Stomach (tissue), 9 donors: ENCODE measurements around the gene ST6GALNAC5. TPM values are rescaled to one million over a fixed set of nuclear protein-coding genes. Genes with fewer than 3 reads are reported as not detected.

Experiments
- DNase-seq, 2 donors: peaks; one replicate each; pipeline versions ENCODE4 v3.0.0 to v3.0.0-alpha.2; 2013 to 2019
- H3K27ac ChIP-seq, 5 donors: fragments of 200-600 bp in 4 of 5; sonication (generic) in 4 of 5; one replicate each; pipeline ENCODE4 v1.5.1; 2013 to 2019; ENCODE audit warnings: mild to moderate bottlenecking in 1 of 5, moderate library complexity in 1 of 5
- H3K27me3 ChIP-seq, 3 donors: fragments of 200-600 bp; sonication (generic); one replicate each; pipeline ENCODE4 v1.5.1; 2017 to 2019; ENCODE audit warnings: mixed run types in 1 of 3
- H3K36me3 ChIP-seq, 4 donors: fragments of 200-600 bp; sonication (generic); 1 replicate in 3 of 4; 2 replicates in 1 of 4; pipeline ENCODE4 v1.5.1; 2016 to 2019
- H3K4me1 ChIP-seq, 4 donors: fragments of 200-600 bp; sonication (generic); one replicate each; pipeline ENCODE4 v1.5.1; 2016 to 2019
- H3K4me3 ChIP-seq, 4 donors: fragments of 200-600 bp; sonication (generic) in 3 of 4; one replicate each; pipeline ENCODE4 v1.5.1; 2016 to 2019; ENCODE audit warnings: mild to moderate bottlenecking in 1 of 4
- H3K9me3 ChIP-seq, 4 donors: fragments of 200-600 bp; sonication (generic); one replicate each; pipeline ENCODE4 v1.5.1; 2016 to 2019
- EP300 ChIP-seq: sonication (generic); formaldehyde crosslinking; IDR thresholded peaks from one replicate; pipeline ENCODE4 v1.6.1; 2017; ENCODE audit warnings: antibody characterized with exemption
- POLR2A ChIP-seq, 4 donors: fragments of 450-650 bp; IDR thresholded peaks; one replicate each; pipeline ENCODE4 v1.6.1; 2016; ENCODE audit warnings: antibody characterized with exemption in 4 of 4, control low read depth in 2 of 4, mild to moderate bottlenecking in 1 of 4, moderate library complexity in 1 of 4
- POLR2AphosphoS5 ChIP-seq, 3 donors: sonication (generic); formaldehyde crosslinking; IDR thresholded peaks; one replicate each; pipeline ENCODE4 v1.6.1; 2016; ENCODE audit warnings: antibody characterized with exemption in 3 of 3
- WGBS, 5 donors: extraction: QIAGEN DNeasy Blood & Tissue Kit in 3 of 5; methylation state at CpG; one replicate each; pipeline versions ENCODE4 v1.1.5 to v1.1.7; 2013 to 2018; 5-methylcytosine and 5-hydroxymethylcytosine counted together
- intact Hi-C: fragments of 100-400 bp; cut with DNase I; formaldehyde crosslinking; loops from one replicate; pipeline ENCODE4 v1.15.1; 2023; ENCODE audit warnings: low total_unique reads
- polyA plus RNA-seq, 3 donors: library from polyadenylated mRNA; stranded (reverse); fragments of 200-250 nt; gene quantifications; one replicate each; pipeline ENCODE4 v1.2.3, GENCODE V29; 2013
- total RNA-seq, 5 donors: library from RNA; depleted of rRNA; stranded (reverse); fragments of >200 nt; gene quantifications; one replicate each; pipeline versions ENCODE4 v1.1.0 to v1.2.3, GENCODE V29; 2014 to 2016
- TF ChIP-seq, protein P1 (sequence below), 7 experiments: fragments of 450-650 bp in 4 of 7; fragments of 200-600 bp in 3 of 7; sonication (generic) in 3 of 7; IDR thresholded peaks; one replicate each; pipeline ENCODE4 v1.5.1; 2016 to 2019; ENCODE audit warnings: antibody characterized with exemption in 7 of 7, control low read depth in 2 of 7, mild to moderate bottlenecking in 1 of 7
- donor health status: healthy with polysubstance abuse.
- donor health status: Bipolar disorder and iron deficiency.
- donor health status: healthy.

ST6GALNAC5 gene
- total and polyA plus RNA-seq, 8 donors: 1.3 to 22.0 (median 2.9) TPM; not detected in 1

- TF ChIP-seq POLR2A (IDR thresholded peaks at IDR 0.05): no peak
- no peak for TF ChIP-seq POLR2AphosphoS5 (IDR thresholded peaks at IDR 0.05)
- TF ChIP-seq EP300: no peak
- TF ChIP-seq, protein P1, sequence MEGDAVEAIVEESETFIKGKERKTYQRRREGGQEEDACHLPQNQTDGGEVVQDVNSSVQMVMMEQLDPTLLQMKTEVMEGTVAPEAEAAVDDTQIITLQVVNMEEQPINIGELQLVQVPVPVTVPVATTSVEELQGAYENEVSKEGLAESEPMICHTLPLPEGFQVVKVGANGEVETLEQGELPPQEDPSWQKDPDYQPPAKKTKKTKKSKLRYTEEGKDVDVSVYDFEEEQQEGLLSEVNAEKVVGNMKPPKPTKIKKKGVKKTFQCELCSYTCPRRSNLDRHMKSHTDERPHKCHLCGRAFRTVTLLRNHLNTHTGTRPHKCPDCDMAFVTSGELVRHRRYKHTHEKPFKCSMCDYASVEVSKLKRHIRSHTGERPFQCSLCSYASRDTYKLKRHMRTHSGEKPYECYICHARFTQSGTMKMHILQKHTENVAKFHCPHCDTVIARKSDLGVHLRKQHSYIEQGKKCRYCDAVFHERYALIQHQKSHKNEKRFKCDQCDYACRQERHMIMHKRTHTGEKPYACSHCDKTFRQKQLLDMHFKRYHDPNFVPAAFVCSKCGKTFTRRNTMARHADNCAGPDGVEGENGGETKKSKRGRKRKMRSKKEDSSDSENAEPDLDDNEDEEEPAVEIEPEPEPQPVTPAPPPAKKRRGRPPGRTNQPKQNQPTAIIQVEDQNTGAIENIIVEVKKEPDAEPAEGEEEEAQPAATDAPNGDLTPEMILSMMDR (IDR thresholded peaks at IDR 0.05): no peak
- Histone ChIP-seq H3K27me3 (no peaks in the 10 kb centered on the region), H3K4me3 (no peak overlapping the region), H3K27ac (no peak overlapping the region), H3K36me3 (no peaks in the 10 kb centered on the region), H3K4me1 (no peaks in the 10 kb centered on the region), H3K9me3 (no peaks in the 10 kb centered on the region)
- DNase-seq: no peak
- intact Hi-C loops: no loop called here
- WGBS, 5 donors: 58 to 83% (median 75%) methylated on average over 1 of the region's 1 CpG
These were observed 42.0 kb downstream of the ST6GALNAC5 start for GRCh38 chr1:76909311-76909710.

DNA sequence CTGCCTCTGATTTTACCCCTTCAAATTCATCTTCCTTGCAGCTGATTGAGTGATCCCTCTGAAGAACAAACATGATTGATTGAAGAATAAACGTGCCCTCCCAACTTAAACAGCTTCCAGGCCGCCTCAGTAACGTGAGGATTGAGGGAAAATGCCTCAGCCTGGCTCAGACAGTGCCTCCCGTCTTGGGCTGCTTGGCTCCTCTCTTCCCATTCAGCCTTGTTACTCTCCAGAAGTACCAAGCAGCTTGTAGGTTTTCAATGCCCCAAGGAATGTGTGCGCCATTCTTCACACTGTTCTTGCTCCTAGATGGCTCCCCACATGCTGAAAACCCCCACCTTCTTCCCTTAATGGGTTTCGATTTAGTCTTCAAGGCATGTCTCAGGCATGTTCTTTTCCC, 51.8 kb downstream of the ST6GALNAC5 start:
- Histone ChIP-seq H3K4me1 (no peaks in the 10 kb centered on the region), H3K27ac (no peak overlapping the region), H3K9me3 (no peaks in the 10 kb centered on the region), H3K27me3 (no peaks in the 10 kb centered on the region), H3K36me3 (no peaks in the 10 kb centered on the region), H3K4me3 (no peak overlapping the region)
- intact Hi-C loops: no loop called here
- TF ChIP-seq POLR2AphosphoS5 (IDR thresholded peaks at IDR 0.05): no peak
- no peak for TF ChIP-seq EP300
- TF ChIP-seq, protein P1 (IDR thresholded peaks at IDR 0.05): no peak
- no peak for TF ChIP-seq POLR2A (IDR thresholded peaks at IDR 0.05)
- WGBS, 5 donors: 58 to 74% (median 73%) methylated on average over 6 of the region's 6 CpGs
- DNase-seq: no peak

- WGBS, 5 donors: 58 to 69% (median 68%) methylated on average over 3 of the region's 3 CpGs
- no peak for DNase-seq
- Histone ChIP-seq H3K4me1 (no peaks in the 10 kb centered on the region), H3K4me3 (no peak overlapping the region), H3K27ac (no peak overlapping the region), H3K9me3 (no peaks in the 10 kb centered on the region), H3K36me3 (no peaks in the 10 kb centered on the region), H3K27me3 (no peaks in the 10 kb centered on the region)
- intact Hi-C loops: no loop called here
- no peak for TF ChIP-seq POLR2A (IDR thresholded peaks at IDR 0.05)
These were observed 54.3 kb downstream of the ST6GALNAC5 start for GRCh38 chr1:76921590-76921989.

DNA sequence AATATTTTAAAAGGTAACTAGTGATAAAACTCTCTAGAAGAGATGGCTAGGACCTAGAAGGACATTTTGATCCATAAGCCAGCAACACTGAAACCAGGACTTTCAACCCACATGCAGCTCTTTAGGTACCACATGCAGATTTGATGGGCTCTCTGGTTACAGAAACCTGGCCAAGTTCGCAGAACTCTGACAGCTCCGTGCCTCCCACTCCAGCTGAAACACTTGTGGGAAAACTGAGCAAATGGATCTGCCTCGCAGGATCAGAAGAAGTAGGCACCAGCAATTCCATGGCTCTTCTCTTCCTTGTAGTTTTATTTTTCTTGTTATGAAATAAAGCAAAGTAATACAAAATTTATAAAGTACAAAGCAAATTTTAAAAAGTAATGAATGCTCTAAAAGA, 58.5 kb downstream of the ST6GALNAC5 start:
- WGBS, 5 donors: 76 to 87% (median 85%) methylated on average over 3 of the region's 3 CpGs
- no peak for DNase-seq
- Histone ChIP-seq H3K36me3 (no peaks in the 10 kb centered on the region), H3K9me3 (peaks cover 0 to 2% (median 0%) of the 10 kb centered on the region in 4 donors), H3K4me3 (no peak overlapping the region), H3K4me1 (no peaks in the 10 kb centered on the region), H3K27me3 (no peaks in the 10 kb centered on the region), H3K27ac (no peak overlapping the region)
- intact Hi-C loops: no loop called here
- TF ChIP-seq EP300 (no peak), POLR2AphosphoS5 (IDR thresholded peaks at IDR 0.05) (no peak), POLR2A (IDR thresholded peaks at IDR 0.05) (no peak)
- TF ChIP-seq, protein P1 (IDR thresholded peaks at IDR 0.05): no peak

DNA sequence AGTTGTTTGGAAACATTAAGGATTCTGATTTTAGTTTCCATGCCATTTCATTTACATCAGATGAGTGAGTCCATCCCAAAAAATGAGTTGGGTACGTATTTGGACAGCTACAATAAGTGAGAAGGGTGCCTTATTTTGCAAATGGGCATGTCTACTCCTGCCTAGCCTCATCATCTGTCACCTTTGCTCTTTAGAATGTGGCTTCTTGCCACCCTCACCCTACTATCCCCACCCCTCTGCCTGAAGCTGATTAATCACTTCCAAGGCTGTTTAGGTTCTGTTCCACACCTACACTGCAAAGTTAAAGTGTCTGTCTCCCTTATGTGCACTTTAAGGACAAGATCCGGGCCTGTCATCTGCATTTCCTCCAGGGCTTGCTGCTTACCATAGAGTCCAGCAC, 61.2 kb downstream of the ST6GALNAC5 start:
- no peak for DNase-seq
- 83 to 94% (median 86%) methylated on average over 2 of the region's 2 CpGs for WGBS, 5 donors
- TF ChIP-seq POLR2A (IDR thresholded peaks at IDR 0.05): no peak
- TF ChIP-seq, protein P1 (IDR thresholded peaks at IDR 0.05): no peak
- no peak for TF ChIP-seq POLR2AphosphoS5 (IDR thresholded peaks at IDR 0.05)
- TF ChIP-seq EP300: no peak
- Histone ChIP-seq H3K36me3 (no peaks in the 10 kb centered on the region), H3K27ac (no peak overlapping the region), H3K27me3 (no peaks in the 10 kb centered on the region), H3K9me3 (peaks cover 0 to 7% (median 0%) of the 10 kb centered on the region in 4 donors), H3K4me1 (peaks cover 0 to 5% (median 2%) of the 10 kb centered on the region in 4 donors), H3K4me3 (no peak overlapping the region)
- intact Hi-C loops: no loop called here
